Hematopoietic multipotent progenitor cell treated with erythropoietin and hydrocortisone succinate and interleukin-3 and kit ligand, for 6 days (in vitro differentiated cells): ENCODE measurements around the gene MTFMT.
"Not testable (repeated sequence)": the region's sequence is repeated elsewhere in the genome, so short reads cannot be mapped to it uniquely, and the experiment has no call there.

Experiments used
- DNase-seq: peaks from one replicate; pipeline ENCODE4 v3.0.0-alpha.2; 2015

The MTFMT gene

DNA sequence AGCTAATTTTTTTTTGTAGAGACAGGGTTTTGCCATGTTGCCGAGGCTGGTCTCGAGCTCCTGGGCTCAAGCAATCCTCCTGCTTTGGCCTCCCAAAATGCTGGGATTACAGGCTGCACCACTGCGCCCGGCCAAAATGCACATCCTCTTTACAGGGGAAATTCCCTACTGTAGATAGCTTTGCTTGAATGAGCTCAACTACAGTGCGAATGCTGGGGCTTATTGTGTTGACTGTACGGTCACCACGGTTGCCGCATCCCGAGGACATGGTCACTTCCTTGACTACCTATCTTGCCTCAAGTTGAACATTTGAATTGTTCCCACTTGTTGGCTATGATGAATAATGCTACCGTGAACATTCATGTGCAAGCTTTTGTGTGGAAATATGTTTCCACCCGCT, 5.3 kb upstream of the MTFMT start:
- no peak for DNase-seq

GRCh38 chr15:65033659-65034269, 4.3 kb upstream of the MTFMT start:
- DNase-seq = peak; percentile 81

DNA sequence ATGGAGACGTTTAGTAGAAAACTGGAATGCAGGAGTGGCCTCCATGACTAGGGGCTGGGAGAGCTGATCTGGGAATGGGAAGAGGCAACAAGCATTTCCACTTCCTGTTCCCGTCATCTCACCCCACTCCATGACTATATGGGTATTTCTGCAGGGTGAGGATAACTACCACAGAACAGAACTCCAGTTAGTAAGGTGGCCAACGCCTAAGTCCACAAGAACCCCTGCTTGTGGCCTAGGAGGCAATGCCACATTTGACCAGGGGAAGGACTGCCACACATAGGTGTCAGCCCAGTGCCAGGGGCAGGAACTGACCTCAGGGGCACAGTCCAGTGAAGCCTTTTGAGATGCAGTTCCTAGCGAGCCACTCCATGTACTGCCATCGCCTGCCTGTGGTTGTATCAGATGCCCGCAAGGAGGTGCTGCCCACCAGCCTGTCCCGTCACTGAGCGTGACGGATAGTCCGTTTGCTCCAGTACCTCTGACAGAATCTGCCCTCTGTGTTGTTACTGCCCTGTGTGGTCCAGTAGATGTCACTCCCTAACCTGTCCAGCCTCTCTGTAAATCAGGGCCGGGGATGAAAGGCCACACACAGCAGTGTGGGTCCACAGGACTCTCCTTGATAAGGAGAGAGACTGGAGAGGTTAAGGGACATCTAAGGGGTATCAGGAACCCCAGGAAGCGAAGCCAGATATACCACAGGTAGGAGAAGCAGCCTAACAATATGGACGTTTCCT, 3.5 kb upstream of the MTFMT start:
- peak; percentile 86 for DNase-seq

- DNase-seq = no peak
Measured at GRCh38 chr15:65029736-65030208, 333 bp upstream of the MTFMT start.

- peak; percentile 51 for DNase-seq
Measured at GRCh38 chr15:65028338-65028737, 1.1 kb downstream of the MTFMT start.

- no peak for DNase-seq
Measured at GRCh38 chr15:65027593-65027992, 1.8 kb downstream of the MTFMT start.

DNA sequence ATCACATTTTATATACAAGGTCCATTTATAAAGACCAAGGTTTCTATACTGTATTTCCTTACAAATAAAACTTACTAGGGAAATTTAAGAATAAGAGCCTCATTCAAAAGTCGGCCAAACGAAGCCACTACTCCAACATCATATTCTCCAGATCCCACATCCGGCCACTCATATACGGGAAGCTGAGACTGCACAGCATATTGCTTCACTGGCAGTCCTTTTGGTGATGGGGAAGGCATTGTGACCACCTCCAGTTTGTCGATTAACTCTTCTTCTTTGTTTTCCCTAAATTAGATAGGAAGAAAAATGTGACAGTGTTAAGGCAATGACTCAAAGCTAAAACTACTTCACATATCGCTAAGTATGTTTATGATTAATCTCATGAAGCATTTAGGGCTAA, 2.7 kb downstream of the MTFMT start:
- no peak for DNase-seq

DNA sequence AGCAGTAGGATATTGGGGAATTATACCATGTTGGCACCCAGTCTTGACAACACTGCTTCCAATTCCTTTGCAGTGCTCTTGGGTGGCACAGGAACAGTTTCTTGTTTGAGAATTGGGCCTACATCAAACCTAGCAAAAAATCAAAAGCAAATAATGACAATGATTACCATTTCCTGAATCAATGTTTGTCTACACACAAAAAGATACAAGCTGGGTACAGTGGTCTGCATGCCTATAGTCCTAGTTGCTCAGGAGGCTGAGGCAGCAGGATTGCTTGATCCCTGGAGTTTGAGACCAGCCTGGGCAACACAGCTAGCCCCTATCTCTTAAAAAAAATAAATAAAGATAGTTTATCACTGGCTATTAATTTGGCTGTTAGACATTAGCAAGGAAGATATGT, 8.0 kb downstream of the MTFMT start:
- DNase-seq = no peak

DNA sequence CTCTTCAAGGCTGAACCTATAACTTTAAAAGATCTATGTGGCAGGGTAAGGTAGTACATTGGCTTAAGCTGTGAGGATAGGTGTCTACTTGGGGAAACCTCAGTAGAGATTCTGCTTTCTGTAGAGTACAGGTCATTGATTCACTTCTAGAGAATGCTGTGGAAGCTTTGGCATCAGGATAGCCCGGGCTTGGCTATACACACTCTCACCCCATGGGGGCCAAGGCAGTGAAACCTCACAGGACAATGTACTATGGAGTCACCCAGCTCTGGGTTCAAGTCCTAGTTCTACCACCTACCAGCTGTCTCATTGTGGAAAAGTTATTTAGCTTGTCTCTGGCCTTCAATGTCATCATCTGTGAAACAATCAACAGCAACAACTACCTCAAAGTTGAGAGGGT, 9.0 kb downstream of the MTFMT start:
- peak; percentile 26 for DNase-seq

DNA sequence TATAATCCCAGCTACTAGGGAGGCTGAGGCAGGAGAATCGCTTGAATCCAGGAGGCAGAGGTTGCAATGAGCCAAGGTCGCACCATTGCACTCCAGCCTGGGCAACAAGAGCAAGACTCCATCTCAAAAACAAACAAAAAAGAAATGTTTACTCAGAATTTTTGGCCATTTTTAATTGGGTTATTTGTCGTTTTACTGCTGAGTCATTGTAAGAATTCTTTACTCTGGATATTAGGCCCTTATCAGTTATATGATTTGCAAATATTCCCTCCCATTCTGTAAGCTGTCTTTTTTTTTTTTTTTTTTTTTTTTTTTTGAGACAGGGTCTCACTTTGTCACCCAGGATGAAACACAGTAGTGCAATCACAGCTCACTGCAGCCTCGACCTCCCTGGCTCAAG, 18.2 kb downstream of the MTFMT start:
- DNase-seq = not testable (repeated sequence)

- DNase-seq = peak; percentile 66
Measured at GRCh38 chr15:65008983-65009382, 20.5 kb downstream of the MTFMT start.

GRCh38 chr15:65006876-65007275, 22.6 kb downstream of the MTFMT start:
- DNase-seq = no peak

DNA sequence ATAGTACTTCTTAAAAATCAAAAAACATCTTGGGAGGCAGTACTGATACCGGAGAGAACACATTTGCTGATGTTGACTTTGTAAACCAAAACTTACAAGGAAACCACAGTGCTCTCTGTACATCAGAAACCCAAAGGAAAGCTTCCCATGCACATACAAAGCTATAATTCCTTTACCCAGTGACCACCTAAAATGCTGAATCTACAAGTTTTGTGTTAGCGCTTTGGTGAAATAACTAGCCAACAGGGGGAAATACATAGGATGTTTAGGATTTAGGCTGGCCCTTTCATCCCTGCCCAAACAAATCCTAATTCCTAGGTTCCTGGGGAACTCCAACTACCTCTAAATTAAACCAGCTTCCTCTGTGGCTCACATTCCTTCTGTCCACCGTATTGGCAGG, 24.4 kb downstream of the MTFMT start:
- no peak for DNase-seq

DNA sequence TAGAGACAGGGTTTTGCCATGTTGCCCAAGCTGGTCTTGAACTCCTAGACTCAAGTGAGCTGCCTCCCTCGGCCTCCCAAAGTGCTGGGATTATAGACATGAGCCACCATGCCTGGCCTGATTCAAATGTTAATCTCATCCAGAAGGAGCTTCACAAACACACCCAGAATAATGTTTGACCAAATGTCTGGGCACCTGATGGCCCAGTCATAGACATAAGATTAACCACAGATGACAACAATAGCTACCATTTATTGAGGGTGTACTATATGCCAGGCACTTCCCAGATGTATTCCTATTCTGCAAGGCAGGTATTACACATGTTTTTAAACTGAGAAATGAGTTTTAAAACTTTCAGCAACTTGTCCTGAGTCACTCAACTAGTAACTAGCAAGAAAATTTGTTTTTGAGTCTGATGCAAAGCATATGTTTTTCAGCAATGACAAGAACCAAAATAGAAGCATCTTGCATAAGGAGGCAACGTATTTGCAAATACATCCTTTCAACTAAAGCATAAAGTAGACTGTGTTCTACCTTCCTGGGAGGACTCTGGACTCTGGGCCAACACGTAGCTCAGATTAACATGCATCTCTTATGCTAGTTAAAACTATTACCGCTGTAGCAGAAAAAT, 31.6 kb downstream of the MTFMT start:
- DNase-seq = no peak

GRCh38 chr15:64997066-64997465, 32.4 kb downstream of the MTFMT start:
- DNase-seq = no peak

DNA sequence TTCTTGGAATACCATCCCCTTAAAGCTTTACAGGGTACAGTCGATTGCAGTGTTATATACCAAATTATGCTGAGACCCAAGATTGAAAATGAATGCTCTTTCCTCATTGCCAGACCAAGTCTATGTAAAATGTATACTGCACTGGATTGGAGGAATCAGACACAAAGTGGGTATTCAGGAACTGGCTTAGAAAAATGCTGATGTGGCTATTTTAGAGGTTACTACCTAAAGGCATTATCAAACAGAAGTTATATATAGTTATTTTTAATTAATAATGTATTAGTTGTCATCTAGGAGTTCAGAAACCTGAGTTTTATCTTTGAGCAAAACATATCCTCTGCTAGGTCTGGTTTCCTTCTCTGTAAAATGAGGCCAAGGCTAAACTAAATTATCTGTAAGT, 36.1 kb downstream of the MTFMT start:
- no peak for DNase-seq

DNA sequence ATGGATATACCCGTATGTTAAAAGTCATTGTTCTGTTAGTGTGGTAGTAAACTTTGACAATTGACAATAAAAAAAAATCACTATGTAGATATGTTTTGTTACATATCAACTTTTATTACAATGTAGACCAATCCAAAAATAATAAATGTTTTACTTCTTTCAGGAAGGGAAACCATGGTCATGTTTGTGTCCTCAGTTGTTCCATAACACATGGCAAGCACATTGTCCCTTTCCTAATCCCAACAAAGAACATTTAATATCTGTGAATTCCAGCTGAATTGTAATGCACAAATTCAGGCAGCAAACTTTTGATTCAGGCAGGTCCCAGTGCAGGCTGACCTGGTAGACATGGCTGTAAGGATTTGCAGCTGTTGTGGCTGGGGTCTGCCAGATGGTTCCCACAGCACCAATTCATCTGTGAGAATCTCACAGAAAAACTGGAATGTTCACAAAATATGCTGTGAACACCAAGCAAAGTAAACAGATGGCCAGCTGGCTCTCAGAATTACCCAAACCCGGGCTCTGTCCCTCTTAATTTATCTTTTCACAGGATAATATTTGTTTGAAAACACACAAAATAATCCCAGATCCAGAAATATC, 37.8 kb downstream of the MTFMT start:
- DNase-seq = no peak

DNA sequence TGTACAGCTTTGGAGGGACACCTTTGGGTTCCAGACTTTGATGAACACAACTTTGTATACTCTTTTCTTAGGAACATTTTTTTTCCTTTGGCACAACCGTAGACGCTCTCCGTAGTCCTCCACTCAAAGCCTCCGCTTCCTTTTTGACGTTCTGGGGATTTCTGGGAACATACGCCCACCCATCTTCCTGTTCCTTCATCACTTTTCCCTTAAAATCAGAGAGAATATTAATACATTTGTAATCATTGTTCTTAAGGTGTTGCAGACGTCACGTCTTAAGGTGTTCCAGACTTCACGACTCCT, 39.3 kb downstream of the MTFMT start:
- no peak for DNase-seq

DNA sequence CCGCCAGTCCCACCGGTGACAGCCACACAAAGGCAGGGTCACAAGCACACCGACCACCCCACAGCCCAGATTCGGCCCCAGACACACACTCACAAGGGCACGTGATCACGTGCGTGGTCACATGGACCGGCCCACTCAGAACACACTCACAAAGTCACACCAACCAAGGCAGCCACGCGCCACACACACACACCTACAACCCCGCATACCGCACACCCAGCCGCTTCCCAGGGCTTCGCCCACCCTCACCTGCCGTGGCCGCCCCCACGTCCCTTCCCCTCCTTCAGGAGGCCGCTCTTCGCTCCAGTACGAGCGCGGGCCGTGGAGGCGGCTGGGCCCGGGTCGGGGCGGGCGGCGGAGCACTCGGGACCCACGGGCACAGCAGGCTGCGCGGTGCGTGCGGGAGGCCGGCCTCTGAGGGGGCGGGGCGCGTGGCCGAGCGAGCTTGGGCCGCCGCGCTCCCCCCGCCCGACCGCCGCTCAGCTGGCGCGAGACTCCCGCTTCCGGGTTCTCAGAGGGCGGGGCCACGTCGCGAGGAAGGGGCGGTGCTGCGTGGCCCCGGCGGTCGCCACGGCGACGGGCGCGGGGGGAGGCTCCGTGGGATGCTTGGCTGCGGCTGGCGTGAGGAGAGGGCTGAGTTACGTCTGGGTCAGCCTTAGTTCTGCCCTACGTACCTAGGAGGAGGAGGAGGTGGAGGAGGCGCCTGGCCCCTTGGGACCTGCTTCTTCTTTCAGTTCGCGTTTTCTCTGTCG, 39.8 kb downstream of the MTFMT start, which contains the start of gene SPG21:
TSS of gene SPG21 (minus strand) at position 499 of the 752 bp plus-strand sequence. CDS start 6,345 bp downstream, outside the sequence.
- DNase-seq = peak; percentile 94

GRCh38 chr15:64987136-64987535, 42.3 kb downstream of the MTFMT start:
- DNase-seq = no peak

GRCh38 chr15:64985366-64986033, 43.9 kb downstream of the MTFMT start:
- DNase-seq = peak; percentile 27

DNA sequence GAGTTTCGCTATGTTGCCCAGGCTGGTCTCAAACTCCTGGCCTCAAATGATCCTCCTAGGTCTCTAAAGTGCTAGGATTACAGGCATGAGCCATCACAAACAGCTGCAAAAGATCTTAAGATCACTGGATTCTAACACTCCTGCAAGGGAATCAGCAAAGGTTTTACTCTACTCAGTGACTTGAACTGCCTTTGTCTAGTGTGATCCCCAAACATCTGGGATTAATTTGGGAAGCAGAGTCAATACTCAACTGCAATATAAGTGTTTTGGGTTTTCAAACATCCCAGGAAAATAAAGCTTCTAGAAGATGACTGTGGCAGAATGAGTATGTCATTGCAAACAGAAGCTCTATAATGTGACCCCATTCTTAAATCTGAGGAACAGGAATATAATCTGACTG, 47.0 kb downstream of the MTFMT start:
- no peak for DNase-seq
